NCI-H345 treated with DMSO at 0.1 percent for 48 hours (cell line): ENCODE measurements around the gene CCL28.

Experiments
- DNase-seq: peaks from one replicate; lab custom pipeline; 2025; ENCODE audit not compliant: unreplicated experiment; lab: John Stamatoyannopoulos, UW

The CCL28 gene

DNA sequence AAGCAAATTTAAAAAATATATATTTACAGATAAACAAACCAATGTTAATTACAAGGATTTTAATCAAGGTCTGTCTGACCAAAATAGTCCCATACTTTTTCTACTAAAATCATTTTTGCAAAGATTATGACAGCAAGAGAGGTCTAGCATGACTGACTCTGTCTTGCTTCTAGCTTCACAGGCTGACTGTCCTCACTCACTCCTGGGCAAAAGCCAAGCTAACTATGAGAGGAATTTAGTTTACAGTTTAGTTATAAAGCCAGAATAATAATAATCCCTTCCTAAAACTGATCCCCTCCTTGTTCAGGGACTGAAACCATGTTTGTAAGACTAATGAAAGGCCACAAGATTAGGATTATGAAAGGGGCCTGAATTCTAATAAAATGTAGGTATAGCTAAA, 53.5 kb downstream of the CCL28 start:
- no peak for DNase-seq

DNA sequence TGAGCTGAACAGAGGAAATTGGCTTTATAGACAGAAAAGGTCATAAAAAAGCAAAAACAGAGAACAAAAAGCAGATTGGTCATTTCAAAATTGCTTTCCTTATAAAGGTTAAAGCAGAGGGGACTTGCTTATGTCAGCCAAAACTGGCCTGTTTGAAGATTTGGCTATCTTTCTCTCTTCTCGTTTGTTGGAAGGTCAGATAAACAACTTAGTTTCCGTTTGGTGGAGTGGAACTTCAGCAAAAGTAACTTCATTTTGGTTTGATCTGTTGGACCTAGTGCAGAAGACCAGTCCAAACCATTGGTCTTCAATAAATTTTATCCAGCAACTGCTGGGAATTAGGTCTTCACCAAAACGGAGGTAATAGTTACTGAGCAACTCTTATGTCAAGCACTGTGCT, 53.9 kb downstream of the CCL28 start:
- no peak for DNase-seq

- no peak for DNase-seq
These were observed 54.3 kb downstream of the CCL28 start for GRCh38 chr5:43357878-43358281.

DNA sequence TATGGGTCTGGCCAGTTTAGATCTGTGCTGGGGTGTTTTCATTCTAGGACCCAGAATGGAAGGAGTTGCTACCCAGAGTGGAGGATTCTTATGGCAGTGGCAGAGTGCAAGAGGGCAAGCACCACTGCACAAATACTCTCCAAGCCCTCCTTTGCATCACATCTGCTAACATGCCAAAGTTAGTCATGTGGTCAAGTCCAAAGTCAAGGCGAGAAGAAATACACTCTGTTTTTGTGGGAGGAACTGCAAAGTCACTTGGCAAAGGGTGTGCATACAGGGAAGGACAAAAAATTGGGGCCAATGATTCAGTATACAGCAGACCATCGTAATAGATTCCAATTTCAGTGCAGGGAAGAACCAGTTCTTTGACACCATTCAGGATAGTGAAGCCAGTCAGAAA, 55.1 kb downstream of the CCL28 start:
- no peak for DNase-seq

DNA sequence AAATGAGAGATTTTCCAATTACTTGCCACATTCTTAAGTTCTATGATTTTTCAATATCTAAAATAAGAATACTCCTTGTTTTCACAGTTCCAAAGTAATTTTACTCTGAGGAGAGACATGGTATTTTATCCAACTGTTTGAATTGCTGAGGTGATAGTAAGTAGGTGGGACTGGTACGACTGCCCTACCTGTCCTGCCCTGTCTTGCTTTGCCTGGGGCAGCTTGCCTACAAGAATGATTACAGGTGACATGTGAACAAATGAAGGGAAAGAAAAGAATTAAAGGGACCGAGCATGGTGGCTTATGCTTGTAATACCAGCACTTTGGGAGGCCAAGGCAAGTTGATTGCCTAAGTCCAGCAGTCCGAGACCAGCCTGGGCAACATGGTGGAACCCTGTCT, 57.4 kb downstream of the CCL28 start:
- DNase-seq = no peak

DNA sequence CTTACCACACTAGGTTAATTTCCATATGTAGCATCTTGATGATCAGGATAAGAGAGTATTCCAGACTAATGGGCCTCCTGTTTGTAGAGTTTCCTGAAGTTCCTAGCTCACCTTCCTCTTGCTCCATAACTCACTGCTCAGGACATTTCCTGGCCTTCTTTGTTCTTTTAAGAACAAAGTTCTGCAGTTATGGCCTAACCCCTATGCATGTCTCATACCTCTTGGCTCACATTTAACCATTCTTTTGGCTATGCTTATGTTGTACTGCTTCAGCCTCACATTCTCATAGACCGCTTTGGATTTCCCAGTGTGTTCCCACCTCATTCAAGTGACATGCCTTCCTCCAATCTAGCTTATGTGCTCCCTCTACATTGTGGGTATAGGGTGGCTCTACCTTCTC, 58.5 kb downstream of the CCL28 start:
- DNase-seq = no peak

DNA sequence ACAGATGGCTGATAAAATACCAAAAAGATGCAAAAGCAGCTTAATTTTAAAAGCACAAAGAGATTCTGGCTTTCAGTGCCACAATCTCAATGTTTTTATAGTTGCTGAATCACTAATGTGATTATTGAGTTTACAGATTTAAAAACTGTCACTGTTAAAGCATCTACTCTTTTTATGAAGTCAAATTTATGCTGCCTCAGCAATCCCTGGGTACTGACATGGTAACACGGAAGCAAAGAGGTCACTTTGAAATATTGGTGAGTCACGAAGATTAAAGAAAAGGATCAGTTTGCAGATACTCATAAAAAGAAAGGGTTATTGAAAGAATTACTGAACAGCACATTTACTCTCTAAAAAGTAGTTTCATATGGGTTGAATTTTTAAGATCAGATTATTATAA, 59.3 kb downstream of the CCL28 start:
- no peak for DNase-seq

DNA sequence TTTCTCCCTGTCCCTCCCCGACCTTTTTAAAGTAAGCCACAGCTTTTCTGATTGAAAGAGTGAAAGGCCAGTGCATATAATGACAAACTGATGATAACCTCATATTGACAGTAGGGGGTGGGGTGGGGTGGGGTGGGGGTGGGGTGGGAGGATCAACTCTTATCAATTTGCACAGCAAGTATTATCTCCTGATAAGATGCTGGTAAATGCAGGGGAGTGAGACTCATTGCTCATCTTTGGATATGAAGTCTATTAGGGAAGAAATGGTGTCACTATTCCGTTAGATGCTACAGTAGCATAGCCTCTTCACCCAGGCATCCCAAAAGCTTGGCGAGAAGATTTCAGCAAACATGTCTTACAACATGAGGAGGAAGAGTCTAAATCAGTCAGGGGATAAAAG, 60.1 kb downstream of the CCL28 start:
- DNase-seq = no peak

- no peak for DNase-seq
These were observed 63.3 kb downstream of the CCL28 start for GRCh38 chr5:43348861-43349363.

- no peak for DNase-seq
These were observed 64.0 kb downstream of the CCL28 start for GRCh38 chr5:43348207-43348606.

DNA sequence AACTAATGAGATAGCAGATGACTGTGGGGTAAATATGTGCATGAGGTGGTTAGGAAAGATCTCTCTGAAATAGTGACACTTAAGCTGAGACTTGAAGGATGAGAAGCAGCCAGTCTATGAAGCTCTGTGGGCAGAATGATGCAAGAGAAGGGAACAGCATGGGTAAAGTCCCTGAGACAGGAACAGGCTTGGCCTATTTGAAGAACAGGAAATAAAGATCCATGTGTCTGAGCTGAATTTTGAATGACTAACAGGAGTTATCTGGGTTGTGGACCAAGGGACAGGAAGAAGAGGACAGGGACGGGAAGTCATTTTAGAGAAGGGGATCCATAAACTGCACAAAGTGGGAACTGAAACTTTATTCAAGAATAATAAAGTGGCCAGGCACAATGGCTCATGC, 73.3 kb downstream of the CCL28 start:
- no peak for DNase-seq

DNA sequence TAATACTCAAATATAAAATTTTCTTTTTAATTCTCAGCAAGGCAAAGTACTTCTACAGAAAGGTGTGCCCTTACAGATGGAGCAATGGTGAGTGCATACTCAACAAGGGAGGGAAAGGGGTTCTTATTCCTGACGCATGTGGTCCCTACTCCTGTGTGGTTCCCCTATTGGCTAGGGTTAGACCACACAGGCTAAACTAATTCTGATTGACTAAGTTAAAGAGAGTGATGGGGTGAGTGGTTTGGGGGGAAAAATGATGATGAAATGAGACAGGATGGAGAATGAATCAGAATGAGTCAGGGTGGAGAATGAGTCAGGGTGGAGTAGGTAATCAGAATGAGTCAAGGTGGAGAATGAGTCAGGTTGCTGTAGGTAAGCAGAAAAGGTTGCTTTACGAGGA, 76.0 kb downstream of the CCL28 start:
- no peak for DNase-seq

- DNase-seq = no peak
These were observed 76.5 kb downstream of the CCL28 start for GRCh38 chr5:43335681-43336080.

- no peak for DNase-seq
These were observed 79.8 kb downstream of the CCL28 start for GRCh38 chr5:43332401-43332800.
